HepG2 (cell line): ENCODE measurements around the gene RAB3B. TPM values are rescaled to one million over a fixed set of nuclear protein-coding genes. Genes with fewer than 3 reads are reported as not detected.
A peak's percentile ranks its signal among the peaks of the same experiment; 100 is the strongest.

ENCODE experiments used
- ATAC-seq: fragments of 200-7000 bp; cut with Tn5 transposase; 3 replicates; pipeline ENCODE4 v1.9.1; 2020; ENCODE audit warnings: mild to moderate bottlenecking, moderate library complexity
- BruUV-seq: library from RNA; stranded (reverse); fragments of 400-500 nt; replicated peaks from 2 replicates; lab custom pipeline; 2021; lab: Mats Ljungman, UMichigan
- CTCF ChIA-PET: fragments of 300-600 bp; formaldehyde crosslinking; extraction: SDS; loops from one replicate; lab custom pipeline; 2021; ENCODE audit warnings: low total read pairs, inconsistent platforms, low intra/inter-chr PET ratio; lab: Yijun Ruan, JAX
- POLR2A ChIA-PET: fragments of 350-600 bp; sonication (Branson Sonifier 250); formaldehyde crosslinking; loops from one replicate; lab custom pipeline; 2020; ENCODE audit warnings: antibody characterized with exemption, inconsistent platforms; lab: Yijun Ruan, JAX
- DNase-seq: peaks from one replicate; pipeline ENCODE4 v3.0.0-alpha.2; 2015; ENCODE audit warnings: low spot score
- FAIRE-seq: peaks from 3 replicates; lab custom pipeline; 2011; peaks lifted over from hg19 to GRCh38; lab: Jason Lieb, UNC
- H2AFZ ChIP-seq: one replicate; pipeline ENCODE4 v1.6.1; 2011; ENCODE audit warnings: low read length, inconsistent platforms
- H3K27ac ChIP-seq: fragments of 300-600 bp; 3 replicates; pipeline ENCODE4 v1.8.0; 2011; ENCODE audit warnings: mixed run types, mild to moderate bottlenecking, mixed read lengths, low read length, inconsistent platforms; ENCODE audit not compliant: insufficient read depth; ENCODE audit errors: extremely low read length
- H3K27me3 ChIP-seq, 2 experiments: fragments of 200-600 bp in 1 of 2; 2 replicates in 1 of 2; 3 replicates in 1 of 2; pipeline versions ENCODE4 v1.6.0 to v1.8.0; 2011; ENCODE audit warnings: low read length in 2 of 2, mild to moderate bottlenecking in 2 of 2, moderate library complexity in 2 of 2, inconsistent platforms in 1 of 2; ENCODE audit not compliant: insufficient read depth in 2 of 2, control insufficient read depth in 1 of 2
- H3K36me3 ChIP-seq, 2 experiments: fragments of 200-600 bp in 1 of 2; replicated peaks in 1 of 2; 2 replicates in 1 of 2; 3 replicates in 1 of 2; pipeline versions ENCODE4 v1.5.1 to v1.8.0; 2011; ENCODE audit warnings: low read length in 2 of 2, inconsistent platforms in 1 of 2; ENCODE audit not compliant: insufficient read depth in 2 of 2, control insufficient read depth in 1 of 2
- H3K4me1 ChIP-seq: 2 replicates; pipeline ENCODE4 v1.5.1; 2012; ENCODE audit warnings: low read length, inconsistent platforms; ENCODE audit not compliant: insufficient read depth
- H3K4me2 ChIP-seq: 2 replicates; pipeline ENCODE4 v1.6.0; 2011; ENCODE audit warnings: low read depth, low read length, inconsistent platforms
- H3K4me3 ChIP-seq, 3 experiments: fragments of 200-600 bp in 1 of 3; sonication (generic), shearing (Covaris generic) in 1 of 3; replicated peaks in 1 of 3; 2 replicates each; pipeline ENCODE4 v1.5.1; 2011 to 2016; ENCODE audit warnings: low read length in 3 of 3, inconsistent platforms in 2 of 3, low read depth in 2 of 3, mild to moderate bottlenecking in 2 of 3, control low read depth in 1 of 3, mixed read lengths in 1 of 3; ENCODE audit not compliant: insufficient read depth in 1 of 3
- H3K79me2 ChIP-seq: one replicate; pipeline ENCODE4 v1.6.1; 2011; ENCODE audit warnings: low read length, inconsistent platforms; ENCODE audit not compliant: insufficient read depth
- H3K9ac ChIP-seq: 2 replicates; pipeline ENCODE4 v1.6.0; 2011; ENCODE audit warnings: mild to moderate bottlenecking, low read depth, low read length, inconsistent platforms; ENCODE audit not compliant: insufficient read depth
- H3K9me3 ChIP-seq: 2 replicates; pipeline ENCODE4 v1.5.1; 2012; ENCODE audit warnings: mild to moderate bottlenecking, low read length
- H4K20me1 ChIP-seq: 2 replicates; pipeline ENCODE4 v1.6.0; 2011; ENCODE audit warnings: inconsistent platforms, mild to moderate bottlenecking, low read length, moderate library complexity; ENCODE audit not compliant: insufficient read depth
- KLF11 ChIP-seq: IDR thresholded peaks from 2 replicates; pipeline ENCODE4 v1.6.1; 2016; ENCODE audit warnings: missing compliant biosample characterization
- KLF12 ChIP-seq: sonication (generic); formaldehyde crosslinking; IDR thresholded peaks from 2 replicates; pipeline ENCODE4 v1.4.0; 2020; ENCODE audit warnings: missing genetic modification reagents, borderline replicate concordance
- NCOR1 ChIP-seq: fragments of 200-600 bp; sonication (generic); IDR thresholded peaks from 2 replicates; pipeline ENCODE4 v1.7.0; 2017; ENCODE audit warnings: antibody characterized with exemption, low read length, borderline replicate concordance
- NFE2L2 ChIP-seq: fragments of 150-350 bp; IDR thresholded peaks from 2 replicates; pipeline ENCODE4 v1.6.1; 2014; ENCODE audit warnings: low read length
- TAF15 ChIP-seq: fragments of 200-400 bp; formaldehyde crosslinking; IDR thresholded peaks from one replicate; pipeline ENCODE4 v1.6.1; 2018; ENCODE audit warnings: mild to moderate bottlenecking, low read depth, low read length; ENCODE audit not compliant: poor library complexity, severe bottlenecking
- TBL1XR1 ChIP-seq: fragments of 150-350 bp; IDR thresholded peaks from 2 replicates; pipeline ENCODE4 v1.6.1; 2014; ENCODE audit warnings: borderline replicate concordance, low read length; ENCODE audit not compliant: partially characterized antibody
- ZNF205 ChIP-seq: IDR thresholded peaks from 2 replicates; pipeline ENCODE4 v1.6.1; 2018; ENCODE audit warnings: missing biosample characterization, missing genetic modification reagents
- ZNF570 ChIP-seq: sonication (generic); formaldehyde crosslinking; IDR thresholded peaks from 2 replicates; pipeline ENCODE4 v1.4.0; 2020; ENCODE audit warnings: mild to moderate bottlenecking, missing genetic modification reagents, borderline replicate concordance
- ZNF878 ChIP-seq: sonication (generic); formaldehyde crosslinking; IDR thresholded peaks from 2 replicates; pipeline ENCODE4 v1.8.1; 2023; ENCODE audit warnings: mild to moderate bottlenecking, missing genetic modification reagents, moderate library complexity
- WGBS: methylation state at CpG from one replicate; pipeline ENCODE4 v1.1.6; 2017; ENCODE audit warnings: low lambda C conversion rate; 5-methylcytosine and 5-hydroxymethylcytosine counted together
- in situ Hi-C: cut with HindIII; loops from 2 replicates; pipeline ENCODE4 v1.10.0; 2017; ENCODE audit warnings: low pct_unique_long_range_greater_than_20kb; ENCODE audit not compliant: extremely low pct_ligation_motif_present
- intact Hi-C: fragments of 100-400 bp; cut with micrococcal nuclease; formaldehyde crosslinking; loops from one replicate; pipeline ENCODE4 v1.10.0; 2022; ENCODE audit not compliant: unreplicated experiment
- polyA plus RNA-seq, 8 experiments: library from polyadenylated mRNA; depleted of rRNA in 3 of 8; stranded (reverse) in 7 of 8; unstranded in 1 of 8; fragments of >200 nt; fragmentation: Illumina TruSeq in 4 of 8; extraction: Trizol in 4 of 8; gene quantifications; 2 replicates each; pipeline versions ENCODE4 v1.2.1 to v1.2.3, GENCODE V29; 2011 to 2016; ENCODE audit warnings: low read depth in 4 of 8, missing spikeins in 1 of 8, mixed read lengths in 1 of 8; ENCODE audit not compliant: insufficient read depth in 1 of 8
- total RNA-seq, 5 experiments: library from RNA; depleted of rRNA; stranded (reverse); fragments of >200 nt; fragmentation: Illumina TruSeq; extraction: Trizol; gene quantifications; 2 replicates each; pipeline ENCODE4 v1.2.3, GENCODE V29; 2016; ENCODE audit warnings: low read depth in 1 of 5
- TF ChIP-seq, protein P1 (sequence below): sonication (generic); formaldehyde crosslinking; IDR thresholded peaks from 2 replicates; pipeline ENCODE4 v1.5.0; 2020; ENCODE audit warnings: mild to moderate bottlenecking, missing genetic modification reagents
- TF ChIP-seq, protein P2 (sequence below): IDR thresholded peaks from 2 replicates; pipeline ENCODE4 v1.6.1; 2016; ENCODE audit warnings: low read depth, borderline replicate concordance

RAB3B gene
- total and polyA plus RNA-seq, 2 of the 13 experiments (the other 11 are each of a cell fraction or from before 2014, with no cell fraction given) = 1.0 to 1.2 TPM

DNA sequence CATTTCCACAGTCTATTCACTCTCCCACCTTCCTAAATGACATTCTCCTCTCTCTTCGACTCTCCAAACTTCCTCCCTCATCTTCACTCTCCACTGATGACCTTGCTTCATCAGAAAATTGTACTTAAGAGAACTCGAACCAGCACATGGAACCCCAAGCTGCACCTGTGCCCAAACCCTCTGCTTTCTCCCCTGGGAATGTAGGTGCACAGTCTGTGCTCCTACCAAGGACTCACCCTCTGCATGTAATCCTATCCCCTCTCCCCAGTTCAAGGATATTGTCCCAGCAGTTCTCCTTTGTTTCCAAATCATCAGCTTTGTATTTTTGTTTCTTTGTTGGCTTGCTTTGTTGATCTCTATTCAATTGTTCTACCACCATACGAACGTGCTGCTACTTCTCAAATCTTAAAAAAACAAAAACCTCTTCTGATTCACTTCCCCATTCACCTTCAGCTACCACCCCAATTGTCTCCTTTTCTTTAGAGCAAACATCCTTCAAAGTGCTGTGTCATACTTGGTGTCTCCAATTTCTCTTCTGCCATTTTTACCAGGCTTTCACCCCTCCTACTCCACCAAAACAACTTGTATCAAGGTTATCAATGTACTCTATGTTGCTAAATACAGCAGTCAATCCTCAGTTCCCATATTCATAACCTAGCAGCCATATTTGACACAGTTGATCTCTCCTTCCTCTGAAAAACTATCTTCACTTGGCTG, 26.8 kb downstream of the RAB3B start:
- no peaks in the 10 kb centered on the region for H4K20me1 ChIP-seq
- DNase-seq (no peak), ATAC-seq (no peak), FAIRE-seq (no peak)
- no peaks in the 10 kb centered on the region for H3K36me3 ChIP-seq
- no peaks in the 10 kb centered on the region for H3K9me3 ChIP-seq
- in situ Hi-C loops = no loop called here
- no peak overlapping the region for H3K9ac ChIP-seq
- POLR2A ChIA-PET = no interaction called here
- TF ChIP-seq NFE2L2 = peak; percentile 47
- TF ChIP-seq, protein P1, sequence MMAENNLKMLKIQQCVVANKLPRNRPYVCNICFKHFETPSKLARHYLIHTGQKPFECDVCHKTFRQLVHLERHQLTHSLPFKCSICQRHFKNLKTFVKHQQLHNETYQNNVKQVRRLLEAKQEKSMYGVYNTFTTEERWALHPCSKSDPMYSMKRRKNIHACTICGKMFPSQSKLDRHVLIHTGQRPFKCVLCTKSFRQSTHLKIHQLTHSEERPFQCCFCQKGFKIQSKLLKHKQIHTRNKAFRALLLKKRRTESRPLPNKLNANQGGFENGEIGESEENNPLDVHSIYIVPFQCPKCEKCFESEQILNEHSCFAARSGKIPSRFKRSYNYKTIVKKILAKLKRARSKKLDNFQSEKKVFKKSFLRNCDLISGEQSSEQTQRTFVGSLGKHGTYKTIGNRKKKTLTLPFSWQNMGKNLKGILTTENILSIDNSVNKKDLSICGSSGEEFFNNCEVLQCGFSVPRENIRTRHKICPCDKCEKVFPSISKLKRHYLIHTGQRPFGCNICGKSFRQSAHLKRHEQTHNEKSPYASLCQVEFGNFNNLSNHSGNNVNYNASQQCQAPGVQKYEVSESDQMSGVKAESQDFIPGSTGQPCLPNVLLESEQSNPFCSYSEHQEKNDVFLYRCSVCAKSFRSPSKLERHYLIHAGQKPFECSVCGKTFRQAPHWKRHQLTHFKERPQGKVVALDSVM (CRISPR knock-in tag) = no peak
- TF ChIP-seq KLF11 (CRISPR knock-in tag) = no peak
- H3K4me1 ChIP-seq = peaks cover 10% of the 10 kb centered on the region
- intact Hi-C loops = no loop called here
- CTCF ChIA-PET = no interaction called here
- no peak overlapping the region for H2AFZ ChIP-seq
- WGBS = 38% methylated on average over 4 of the region's 4 CpGs
- 0 out of 5 replicates have a peak, but pooled peaks cover 0 to 1% of the 10 kb centered on the region in 2 experiments for H3K27me3 ChIP-seq
- H3K79me2 ChIP-seq = no peaks in the 10 kb centered on the region
- BruUV-seq = no TSS peak
- H3K4me3 ChIP-seq = no peak overlapping the region
- no peak overlapping the region for H3K4me2 ChIP-seq
- H3K27ac ChIP-seq = no peak overlapping the region

DNA sequence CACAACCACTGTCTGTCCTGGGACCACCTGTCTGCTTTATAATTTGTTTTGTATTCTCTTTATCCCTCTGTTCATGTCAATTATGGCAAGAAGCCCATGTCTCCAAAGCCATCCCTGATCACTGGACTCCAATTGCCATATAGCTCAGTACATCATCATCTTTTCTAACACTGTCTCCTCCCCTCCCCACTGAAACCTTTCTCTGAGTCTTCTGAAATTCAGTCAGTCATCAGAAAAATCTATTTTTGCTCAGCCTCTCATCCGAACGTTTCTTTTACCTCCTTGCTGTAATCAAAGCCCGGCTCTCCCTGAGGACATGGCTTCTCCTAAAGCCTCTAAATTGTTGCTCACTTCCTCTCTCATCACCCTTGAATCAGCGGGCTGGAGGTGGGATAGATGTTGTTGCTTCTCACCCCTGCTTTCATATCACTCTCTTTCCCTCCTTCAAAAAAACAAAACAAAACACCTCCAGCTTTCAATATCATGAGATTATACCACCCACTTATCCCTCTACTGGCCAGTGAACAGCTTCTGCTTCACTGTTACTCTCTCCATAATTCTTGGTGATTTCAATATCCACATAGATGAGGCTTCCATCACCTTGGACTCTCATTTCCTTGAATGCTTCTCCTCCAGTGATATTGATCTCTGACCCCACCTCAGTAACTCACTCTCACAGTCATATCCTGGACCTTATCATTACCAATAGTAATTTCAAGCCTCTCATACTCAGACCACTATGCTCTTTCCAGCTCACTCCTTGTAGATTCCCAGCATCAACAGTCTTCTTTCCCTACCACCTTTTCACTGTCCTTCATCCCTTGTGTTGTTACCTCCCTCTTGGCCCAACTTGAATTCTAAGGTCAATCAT, 27.8 kb downstream of the RAB3B start:
- Histone ChIP-seq H3K9me3 (no peaks in the 10 kb centered on the region), H3K36me3 (no peaks in the 10 kb centered on the region), H3K4me1 (no peaks in the 10 kb centered on the region), H3K4me2 (no peak overlapping the region), H3K4me3 (no peak overlapping the region), H2AFZ (no peak overlapping the region), H3K9ac (no peak overlapping the region), H3K27ac (no peak overlapping the region), H4K20me1 (no peaks in the 10 kb centered on the region), H3K79me2 (no peaks in the 10 kb centered on the region), H3K27me3 (0 out of 5 replicates have a peak, but pooled peaks cover 0 to 1% of the 10 kb centered on the region in 2 experiments)
- in situ Hi-C loops = no loop called here
- FAIRE-seq (no peak), ATAC-seq (no peak), DNase-seq (no peak)
- POLR2A ChIA-PET = no interaction called here
- WGBS = 46% methylated on average over 4 of the region's 4 CpGs
- intact Hi-C loops = no loop called here
- CTCF ChIA-PET = no interaction called here
- no TSS peak for BruUV-seq
- TF ChIP-seq TAF15 (no peak), NCOR1 (no peak), ZNF205 (CRISPR knock-in tag) (no peak), TBL1XR1 (no peak), ZNF570 (CRISPR knock-in tag) (no peak), ZNF878 (CRISPR knock-in tag) (no peak), KLF12 (CRISPR knock-in tag) (no peak)
- TF ChIP-seq, protein P2, sequence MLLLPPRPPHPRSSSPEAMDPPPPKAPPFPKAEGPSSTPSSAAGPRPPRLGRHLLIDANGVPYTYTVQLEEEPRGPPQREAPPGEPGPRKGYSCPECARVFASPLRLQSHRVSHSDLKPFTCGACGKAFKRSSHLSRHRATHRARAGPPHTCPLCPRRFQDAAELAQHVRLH = no peak
